ENCODE measurements around the gene RARA. TPM values are rescaled to one million over a fixed set of nuclear protein-coding genes. Genes with fewer than 3 reads are reported as not detected.
"Not testable (repeated sequence)": the region's sequence is repeated elsewhere in the genome, so short reads cannot be mapped to it uniquely, and the experiment has no call there.

RARA gene
- total RNA-seq, 1 experiment from 2014 or later = 25.4 TPM

DNA sequence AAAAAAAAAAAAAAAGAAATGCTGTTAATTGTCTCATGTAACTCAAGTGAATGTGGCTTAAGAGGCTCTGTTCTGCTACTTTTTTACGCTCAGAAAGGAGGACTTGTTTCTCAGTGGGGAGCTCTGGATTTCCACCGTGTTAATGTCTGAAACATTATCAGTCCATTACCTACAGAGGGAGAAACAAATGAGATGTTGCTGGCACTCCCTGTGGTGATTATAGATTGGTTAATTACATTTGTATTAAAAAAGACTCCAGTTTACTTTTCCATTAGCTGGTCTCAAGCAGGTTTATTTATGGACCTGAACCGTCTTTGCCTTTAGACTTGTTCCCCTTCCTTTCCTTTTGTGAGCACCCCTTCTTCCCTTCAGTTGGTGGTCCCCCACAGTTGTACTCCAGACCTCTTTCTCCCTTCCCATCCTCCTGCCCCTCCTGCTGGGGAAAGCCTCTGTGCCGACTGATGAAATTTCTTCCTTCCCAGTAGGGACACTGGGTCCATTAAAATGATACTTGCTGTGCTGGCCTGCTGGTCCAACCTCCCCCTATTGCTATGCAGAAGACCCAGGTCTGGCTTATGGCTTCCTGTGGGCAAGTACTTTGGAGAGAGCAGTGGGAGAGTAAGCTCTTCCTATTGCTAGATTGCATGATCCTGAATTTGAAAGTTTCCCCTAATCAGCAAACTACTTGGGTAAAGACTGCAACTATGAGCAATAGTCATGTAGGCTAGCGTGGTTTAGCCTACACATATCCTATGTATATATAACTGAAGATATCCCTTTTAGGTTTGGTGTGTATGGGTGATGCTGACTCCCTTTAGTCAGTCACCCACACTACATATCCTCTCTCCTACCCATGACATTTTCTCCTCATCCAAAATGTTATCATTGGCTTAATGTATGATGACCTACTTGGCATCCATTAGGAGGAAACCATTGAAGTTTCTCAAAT is 13.2 kb upstream of the RARA start:
- POLR2A ChIA-PET (ENCODE audit: low non-redundant PET) = no interaction called here
- TF ChIP-seq, protein P1, sequence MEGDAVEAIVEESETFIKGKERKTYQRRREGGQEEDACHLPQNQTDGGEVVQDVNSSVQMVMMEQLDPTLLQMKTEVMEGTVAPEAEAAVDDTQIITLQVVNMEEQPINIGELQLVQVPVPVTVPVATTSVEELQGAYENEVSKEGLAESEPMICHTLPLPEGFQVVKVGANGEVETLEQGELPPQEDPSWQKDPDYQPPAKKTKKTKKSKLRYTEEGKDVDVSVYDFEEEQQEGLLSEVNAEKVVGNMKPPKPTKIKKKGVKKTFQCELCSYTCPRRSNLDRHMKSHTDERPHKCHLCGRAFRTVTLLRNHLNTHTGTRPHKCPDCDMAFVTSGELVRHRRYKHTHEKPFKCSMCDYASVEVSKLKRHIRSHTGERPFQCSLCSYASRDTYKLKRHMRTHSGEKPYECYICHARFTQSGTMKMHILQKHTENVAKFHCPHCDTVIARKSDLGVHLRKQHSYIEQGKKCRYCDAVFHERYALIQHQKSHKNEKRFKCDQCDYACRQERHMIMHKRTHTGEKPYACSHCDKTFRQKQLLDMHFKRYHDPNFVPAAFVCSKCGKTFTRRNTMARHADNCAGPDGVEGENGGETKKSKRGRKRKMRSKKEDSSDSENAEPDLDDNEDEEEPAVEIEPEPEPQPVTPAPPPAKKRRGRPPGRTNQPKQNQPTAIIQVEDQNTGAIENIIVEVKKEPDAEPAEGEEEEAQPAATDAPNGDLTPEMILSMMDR (conservative IDR thresholded peaks at IDR 0.05; ENCODE audit: low read depth, low read length) = no peak
- no peak for TF ChIP-seq EZH2 (IDR thresholded peaks at IDR 0.05; ENCODE audit: borderline replicate concordance, low read depth, low read length, poor library complexity, severe bottlenecking)

DNA sequence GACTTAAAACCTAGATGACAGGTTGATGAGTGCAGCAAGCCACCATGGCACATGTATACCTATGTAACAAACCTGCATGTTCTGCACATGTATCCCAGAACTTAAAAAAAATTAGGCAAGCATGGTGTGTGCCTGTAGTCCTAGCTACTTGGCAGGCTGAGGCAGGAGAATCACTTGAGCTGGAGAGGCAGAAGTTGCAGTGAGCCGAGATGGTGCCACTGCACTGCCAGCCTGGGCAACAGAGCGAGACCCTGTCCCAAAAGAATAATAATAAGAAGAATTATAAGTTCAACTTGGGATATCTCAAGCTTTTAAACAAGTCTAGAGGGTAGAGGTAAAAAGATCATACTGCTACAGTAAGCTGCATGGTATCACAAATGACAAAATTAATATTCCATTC is 11.5 kb upstream of the RARA start:
- Histone ChIP-seq H3K36me3 (ENCODE audit: insufficient read depth, low read length, poor library complexity, severe bottlenecking) (peaks cover 64% of the 10 kb centered on the region), H3K27ac (ENCODE audit: low read depth, low read length, poor library complexity, severe bottlenecking) (no peak overlapping the region), H3K4me3 (ENCODE audit: low read depth, low read length, poor library complexity, severe bottlenecking) (no peak overlapping the region), H3K27me3 (replicated peaks; ENCODE audit: insufficient read depth, low read depth, low read length, poor library complexity) (no peaks in the 10 kb centered on the region), H3K9me3 (ENCODE audit: low read depth, low read length, poor library complexity, severe bottlenecking) (no peaks in the 10 kb centered on the region), H3K4me1 (ENCODE audit: insufficient read depth, low read length, poor library complexity, severe bottlenecking) (no peaks in the 10 kb centered on the region)
- DNase-seq (ENCODE audit: low spot score) = no peak
- TF ChIP-seq, protein P1 (conservative IDR thresholded peaks at IDR 0.05; ENCODE audit: low read depth, low read length) = no peak
- no peak for TF ChIP-seq EZH2 (IDR thresholded peaks at IDR 0.05; ENCODE audit: borderline replicate concordance, low read depth, low read length, poor library complexity, severe bottlenecking)
- POLR2A ChIA-PET (ENCODE audit: low non-redundant PET) = no interaction called here
- intact Hi-C loops (cut with micrococcal nuclease; ENCODE audit: unreplicated experiment) = loop anchor here (10.0 kb wide), 1 partner anchor 283 kb away; the partner anchor contains the start of gene CSF3
- CTCF ChIA-PET = no interaction called here
- BruUV-seq (replicated peaks) = no TSS peak

More for the DNA sequence above, 13.2 kb upstream of the RARA start:
- H3K27ac ChIP-seq (ENCODE audit: low read depth, low read length, poor library complexity, severe bottlenecking) = no peak overlapping the region
- no peak for DNase-seq (ENCODE audit: low spot score)
- no peaks in the 10 kb centered on the region for H3K4me1 ChIP-seq (ENCODE audit: insufficient read depth, low read length, poor library complexity, severe bottlenecking)
- CTCF ChIA-PET = no interaction called here
- H3K36me3 ChIP-seq (ENCODE audit: insufficient read depth, low read length, poor library complexity, severe bottlenecking) = peaks cover 63% of the 10 kb centered on the region
- intact Hi-C loops (cut with micrococcal nuclease; ENCODE audit: unreplicated experiment) = loop anchor here (10.0 kb wide), 1 partner anchor 281 kb away; the partner anchor contains the start of gene CSF3
- H3K9me3 ChIP-seq (ENCODE audit: low read depth, low read length, poor library complexity, severe bottlenecking) = no peaks in the 10 kb centered on the region
- BruUV-seq (replicated peaks) = no TSS peak
- H3K27me3 ChIP-seq (replicated peaks; ENCODE audit: insufficient read depth, low read depth, low read length, poor library complexity) = no peaks in the 10 kb centered on the region
- no peak overlapping the region for H3K4me3 ChIP-seq (ENCODE audit: low read depth, low read length, poor library complexity, severe bottlenecking)

GRCh38 chr17:40298726-40299125 is 10.3 kb upstream of the RARA start:
- Histone ChIP-seq H3K27ac (ENCODE audit: low read depth, low read length, poor library complexity, severe bottlenecking) (no peak overlapping the region), H3K27me3 (replicated peaks; ENCODE audit: insufficient read depth, low read depth, low read length, poor library complexity) (no peaks in the 10 kb centered on the region), H3K4me1 (ENCODE audit: insufficient read depth, low read length, poor library complexity, severe bottlenecking) (peaks cover 7% of the 10 kb centered on the region), H3K4me3 (ENCODE audit: low read depth, low read length, poor library complexity, severe bottlenecking) (no peak overlapping the region), H3K9me3 (ENCODE audit: low read depth, low read length, poor library complexity, severe bottlenecking) (no peaks in the 10 kb centered on the region), H3K36me3 (ENCODE audit: insufficient read depth, low read length, poor library complexity, severe bottlenecking) (peaks cover 55% of the 10 kb centered on the region)
- ChIA-PET CTCF (no interaction called here), POLR2A (ENCODE audit: low non-redundant PET) (no interaction called here)
- BruUV-seq (replicated peaks) = no TSS peak
- intact Hi-C loops (cut with micrococcal nuclease; ENCODE audit: unreplicated experiment) = loop anchor here (10.0 kb wide), 1 partner anchor 284 kb away; the partner anchor contains the start of gene CSF3
- TF ChIP-seq EZH2 (IDR thresholded peaks at IDR 0.05; ENCODE audit: borderline replicate concordance, low read depth, low read length, poor library complexity, severe bottlenecking) = no peak
- TF ChIP-seq, protein P1 (conservative IDR thresholded peaks at IDR 0.05; ENCODE audit: low read depth, low read length) = no peak
- no peak for DNase-seq (ENCODE audit: low spot score)

- H3K27me3 ChIP-seq (replicated peaks; ENCODE audit: insufficient read depth, low read depth, low read length, poor library complexity); H3K27ac ChIP-seq (ENCODE audit: low read depth, low read length, poor library complexity, severe bottlenecking); H3K4me3 ChIP-seq (ENCODE audit: low read depth, low read length, poor library complexity, severe bottlenecking); DNase-seq (ENCODE audit: low spot score); CTCF ChIA-PET; H3K9me3 ChIP-seq (ENCODE audit: low read depth, low read length, poor library complexity, severe bottlenecking); POLR2A ChIA-PET (ENCODE audit: low non-redundant PET); BruUV-seq (replicated peaks): not testable (repeated sequence)
- intact Hi-C loops (cut with micrococcal nuclease; ENCODE audit: unreplicated experiment) = loop anchor here (10.0 kb wide), 1 partner anchor 284 kb away; the partner anchor contains the start of gene CSF3
- Histone ChIP-seq H3K36me3 (ENCODE audit: insufficient read depth, low read length, poor library complexity, severe bottlenecking) (peaks cover 50% of the 10 kb centered on the region), H3K4me1 (ENCODE audit: insufficient read depth, low read length, poor library complexity, severe bottlenecking) (peaks cover 11% of the 10 kb centered on the region)
These were observed 9.7 kb upstream of the RARA start for GRCh38 chr17:40299159-40299757.

Measured in A673 (cell line).